ENCODE measurements around the gene TLNRD1.

Gene TLNRD1

GRCh38 chr15:81047928-81048327 lies 47.2 kb downstream of the TLNRD1 start:
- no peak overlapping the region for H3K4me3 ChIP-seq (ENCODE audit: low read depth, low read length)
- DNase-seq (ENCODE audit: low read depth): no peak

GRCh38 chr15:81049835-81050234 lies 49.1 kb downstream of the TLNRD1 start:
- no peak overlapping the region for H3K4me3 ChIP-seq (ENCODE audit: low read depth, low read length)
- DNase-seq (ENCODE audit: low read depth): no peak

- no peak overlapping the region for H3K4me3 ChIP-seq (ENCODE audit: low read depth, low read length)
- no peak for DNase-seq (ENCODE audit: low read depth)
Measured at GRCh38 chr15:81050259-81050658, 49.5 kb downstream of the TLNRD1 start.

- DNase-seq (ENCODE audit: low read depth): no peak
- H3K4me3 ChIP-seq (ENCODE audit: low read depth, low read length): no peak overlapping the region
Measured at GRCh38 chr15:81050805-81051204, 50.1 kb downstream of the TLNRD1 start.

- H3K4me3 ChIP-seq (ENCODE audit: low read depth, low read length): no peak overlapping the region
- no peak for DNase-seq (ENCODE audit: low read depth)
Measured at GRCh38 chr15:81052046-81052445, 51.3 kb downstream of the TLNRD1 start.

- no peak overlapping the region for H3K4me3 ChIP-seq (ENCODE audit: low read depth, low read length)
- no peak for DNase-seq (ENCODE audit: low read depth)
Measured at GRCh38 chr15:81053621-81054020, 52.9 kb downstream of the TLNRD1 start.

GRCh38 chr15:81054236-81054635 lies 53.5 kb downstream of the TLNRD1 start:
- H3K4me3 ChIP-seq (ENCODE audit: low read depth, low read length): no peak overlapping the region
- DNase-seq (ENCODE audit: low read depth): peak; percentile 7

All from skeletal muscle cell (primary cell).